Measurements from ENCODE around the gene FHOD3. TPM values are rescaled to one million over a fixed set of nuclear protein-coding genes. Genes with fewer than 3 reads are reported as not detected.
A peak's percentile ranks its signal among the peaks of the same experiment; 100 is the strongest.

The FHOD3 gene
- total and polyA plus RNA-seq, 2 of the 4 experiments (the other 2 are of a cell fraction) = 14.6 to 16.0 TPM

- Histone ChIP-seq H3K4me2 (ENCODE audit: low read depth, low read length) (peak overlapping the region; percentile 62), H3K27ac (ENCODE audit: insufficient read depth, low read length) (peak overlapping the region; percentile 16), H3K9me1 (ENCODE audit: insufficient read depth, low read length) (peaks cover 33% of the 10 kb centered on the region), H3K27me3 (ENCODE audit: control insufficient read depth, insufficient read depth, low read length) (no peaks in the 10 kb centered on the region), H2AK5ac (ENCODE audit: low read depth, low read length) (peak overlapping the region; percentile 87), H4K5ac (ENCODE audit: low read depth, low read length) (no peak overlapping the region), H3K79me1 (ENCODE audit: low read depth in 1 of 2, low read length in 2 of 2) (peaks cover 16 to 51% of the 10 kb centered on the region in 2 experiments), H3K56ac (ENCODE audit: extremely low read depth, insufficient read depth, low read length) (peak overlapping the region; percentile 10; the same call in 1 of the 2 replicates), H3K4me3 (ENCODE audit: insufficient read depth, low read depth, low read length) (no peak overlapping the region), H3K4ac (ENCODE audit: low read depth, low read length) (peak overlapping the region; percentile 86), H2AK9ac (replicated peaks; ENCODE audit: low read depth, low read length, poor library complexity) (peak overlapping the region; percentile 68), H3K18ac (ENCODE audit: low read depth, low read length) (peak overlapping the region; percentile 39; the same call in 1 of the 2 replicates), H3K36me3 (ENCODE audit: control insufficient read depth, insufficient read depth, low read length) (no peaks in the 10 kb centered on the region), H2BK120ac (ENCODE audit: low read depth, low read length) (peak overlapping the region; percentile 77), H4K20me1 (ENCODE audit: insufficient read depth, low read length) (peaks cover 15% of the 10 kb centered on the region), H3K9me3 (ENCODE audit: control insufficient read depth, insufficient read depth, low read length) (no peaks in the 10 kb centered on the region), H4K8ac (ENCODE audit: low read depth in 2 of 2, low read length in 2 of 2) (peak overlapping the region in 1 of 2 experiments; percentile 53; a peak in 3 of 4 replicates), H4K91ac (ENCODE audit: insufficient read depth, low read depth, low read length) (peak overlapping the region; percentile 71), H2BK15ac (ENCODE audit: low read depth, low read length) (peak overlapping the region; percentile 55; the same call in 2 of the 3 replicates), H3K23ac (ENCODE audit: low read depth, low read length) (peak overlapping the region; percentile 69), H2AFZ (replicated peaks; ENCODE audit: low read length, poor library complexity) (peak overlapping the region; percentile 35), H3K4me1 (ENCODE audit: control insufficient read depth, insufficient read depth, low read length) (peaks cover 12% of the 10 kb centered on the region), H2BK20ac (ENCODE audit: low read depth, low read length) (peak overlapping the region; percentile 53), H2BK5ac (ENCODE audit: low read depth, low read length, poor library complexity, severe bottlenecking) (peak overlapping the region; percentile 75), H3K9ac (ENCODE audit: low read depth, low read length) (0 out of 2 replicates have a peak overlapping the region, but pooled peaks have one; percentile 7), H3K14ac (replicated peaks; ENCODE audit: low read depth, low read length) (peak overlapping the region; percentile 70)
- dilution Hi-C loops (cut with HindIII; ENCODE audit: low sequenced_read_pairs, unreplicated experiment) = no loop called here
- 55% methylated on average over 2 of the region's 7 CpGs; no CpG with 5 or more reads in 1 of the 2 experiments for WGBS, 2 experiments (ENCODE audit: extremely low coverage in 2 of 2, insufficient read length in 1 of 2)
- ChIA-PET POLR2A (ENCODE audit: unreplicated experiment) (no interaction called here), CTCF (no interaction called here)
- in situ Hi-C loops (cut with MboI; ENCODE audit: low sequenced_read_pairs) = no loop called here
- no TSS peak for BruUV-seq (replicated peaks)
- TF ChIP-seq RAD21 (IDR thresholded peaks at IDR 0.05; ENCODE audit: low read length) (no peak), RFX5 (IDR thresholded peaks at IDR 0.05; ENCODE audit: low read depth, low read length) (no peak), MAZ (IDR thresholded peaks at IDR 0.05; ENCODE audit: borderline replicate concordance, low read depth, low read length) (no peak), BHLHE40 (IDR thresholded peaks at IDR 0.05; ENCODE audit: low read depth, low read length) (no peak)
- ATAC-seq (ENCODE audit: low read depth) = no peak
- no peak for DNase-seq
- intact Hi-C loops (cut with micrococcal nuclease) = no loop called here
Observed at GRCh38 chr18:36308711-36309435, 11.4 kb downstream of the FHOD3 start.

Measured in IMR-90 (cell line).